Urothelium cell line (cell line): ENCODE measurements around the gene TOP2A.
"Not testable (repeated sequence)": the region's sequence is repeated elsewhere in the genome, so short reads cannot be mapped to it uniquely, and the experiment has no call there.

Source experiments
- DNase-seq: peaks from one replicate; pipeline ENCODE4 v3.0.0; 2011; ENCODE audit warnings: low spot score, mixed read lengths
- FAIRE-seq: peaks from 2 replicates; lab custom pipeline; 2011; peaks lifted over from hg19 to GRCh38; lab: Jason Lieb, UNC

The TOP2A gene

GRCh38 chr17:40399185-40399584, 18.5 kb downstream of the TOP2A start:
- FAIRE-seq (no peak), DNase-seq (peak; percentile 35)

GRCh38 chr17:40386555-40386954, 31.1 kb downstream of the TOP2A start:
- DNase-seq, FAIRE-seq: not testable (repeated sequence)

DNA sequence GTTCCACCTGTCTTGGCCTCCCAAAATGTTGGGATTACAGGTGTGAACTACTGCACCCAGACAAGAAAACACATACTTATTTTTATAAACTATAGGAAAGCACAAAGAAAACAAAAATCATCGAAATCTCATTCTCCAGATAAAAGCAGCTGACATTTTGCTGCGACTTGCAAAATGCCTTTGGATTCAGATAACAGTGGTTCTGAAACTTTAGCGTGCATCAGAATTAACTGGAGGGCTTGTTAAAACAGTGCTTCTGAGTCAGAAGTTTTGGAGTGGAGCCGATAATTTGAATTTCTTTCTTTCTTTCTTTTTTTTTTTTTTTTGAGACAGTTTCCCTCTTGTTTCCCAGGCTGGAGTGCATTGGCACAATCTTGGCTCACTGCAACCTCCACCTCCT, 35.4 kb downstream of the TOP2A start:
- DNase-seq (no peak), FAIRE-seq (no peak)

DNA sequence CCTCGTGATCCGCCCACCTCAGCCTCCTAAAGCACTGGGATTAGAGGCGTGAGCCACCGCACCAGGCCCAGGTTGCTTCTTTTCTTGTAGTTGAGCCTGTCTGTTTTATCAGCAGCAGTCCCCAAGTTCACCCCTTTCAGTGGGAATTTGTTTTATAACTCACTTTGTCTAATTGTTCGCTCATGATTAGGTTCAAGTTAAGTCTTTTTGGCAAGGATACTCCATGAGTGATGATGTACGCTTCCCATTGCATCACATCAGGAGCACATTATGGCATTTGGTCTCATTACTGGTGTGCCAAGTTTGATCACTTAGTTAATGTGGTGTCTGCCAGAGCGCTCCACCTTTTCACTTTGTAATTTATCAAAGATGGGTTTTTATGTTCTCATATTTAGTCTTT, 38.7 kb downstream of the TOP2A start:
- no peak for DNase-seq
- no peak for FAIRE-seq

DNA sequence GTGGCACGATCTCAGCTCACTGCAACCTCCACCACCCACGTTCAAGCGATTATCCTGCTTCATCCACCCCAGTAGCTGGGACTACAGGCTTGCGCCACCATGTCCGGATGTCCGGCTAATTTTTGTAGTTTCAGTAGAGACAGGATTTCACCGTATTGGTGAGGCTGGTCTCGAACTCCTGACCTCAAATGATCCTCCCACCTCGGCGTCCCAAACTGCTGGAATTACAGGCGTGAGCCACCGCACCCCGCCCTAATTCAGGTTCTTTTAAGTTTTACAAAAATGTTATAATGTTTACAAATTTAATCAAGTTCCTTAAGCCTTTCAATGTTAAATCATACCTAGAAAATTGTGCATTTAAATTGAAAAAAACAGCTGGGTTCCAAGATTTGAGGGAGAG, 39.9 kb downstream of the TOP2A start:
- FAIRE-seq = no peak

GRCh38 chr17:40376541-40376940, 41.2 kb downstream of the TOP2A start:
- not testable (repeated sequence) for FAIRE-seq, DNase-seq

More for the DNA sequence above, 39.9 kb downstream of the TOP2A start:
- no peak for DNase-seq

DNA sequence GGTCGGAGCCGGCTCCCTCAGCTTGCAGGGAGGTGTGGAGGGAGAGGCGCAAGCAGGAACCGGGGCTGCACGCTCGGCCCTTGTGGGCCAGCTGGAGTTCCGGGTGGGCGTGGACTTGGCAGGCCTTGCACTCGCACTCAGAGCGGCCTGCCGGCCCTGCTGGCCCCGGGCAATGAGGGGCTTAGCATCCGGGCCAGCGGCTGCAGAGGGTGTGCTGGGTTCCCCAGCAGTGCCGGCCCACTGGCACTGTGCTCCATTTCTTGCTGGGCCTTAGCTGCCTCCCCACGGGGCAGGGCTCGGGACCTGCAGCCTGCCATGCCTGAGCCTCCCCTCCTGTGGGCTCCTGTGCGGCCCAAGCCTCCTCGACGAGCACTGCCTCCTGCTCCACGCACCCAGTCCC, 41.9 kb downstream of the TOP2A start:
- not testable (repeated sequence) for DNase-seq, FAIRE-seq

DNA sequence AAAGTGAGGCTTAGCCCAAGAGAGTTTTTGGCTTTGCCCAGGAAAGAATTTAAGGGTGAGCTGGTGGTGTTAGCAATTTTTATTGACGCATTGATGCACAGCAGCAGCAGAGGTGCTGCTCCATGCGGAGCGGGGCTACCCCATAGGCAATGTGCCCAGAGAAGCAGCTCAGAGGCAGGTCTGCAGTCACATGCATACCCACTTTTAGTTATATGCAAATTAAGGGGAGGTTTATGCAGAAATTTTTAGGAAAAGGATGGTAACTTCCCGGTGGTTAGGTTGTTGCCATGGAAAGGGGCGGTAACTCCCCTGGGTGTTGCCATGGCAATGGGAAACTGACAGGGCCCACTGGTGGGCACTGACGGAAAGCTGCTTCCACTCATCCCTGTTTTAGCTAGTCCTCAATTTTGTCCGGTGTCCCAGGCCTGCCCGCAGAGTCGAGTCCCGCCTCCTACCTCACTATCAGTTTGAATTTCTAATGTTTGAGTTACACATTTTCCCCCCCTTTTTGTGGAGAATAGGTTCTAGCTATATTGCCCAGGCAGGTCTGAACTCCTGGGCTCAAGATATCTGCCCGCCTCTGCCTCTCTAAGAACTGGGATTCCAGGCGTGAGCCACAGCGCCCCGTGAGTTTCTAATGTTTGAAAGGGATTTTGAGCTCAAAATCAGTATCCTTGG, 42.7 kb downstream of the TOP2A start:
- DNase-seq (no peak), FAIRE-seq (no peak)

- no peak for FAIRE-seq
Measured at GRCh38 chr17:40373999-40374398, 43.7 kb downstream of the TOP2A start.

GRCh38 chr17:40373324-40373723, 44.4 kb downstream of the TOP2A start:
- FAIRE-seq = no peak
- no peak for DNase-seq

More at GRCh38 chr17:40373999-40374398, 43.7 kb downstream of the TOP2A start:
- DNase-seq = no peak

- not testable (repeated sequence) for DNase-seq, FAIRE-seq
Measured at GRCh38 chr17:40372644-40373043, 45.1 kb downstream of the TOP2A start.

- FAIRE-seq (no peak), DNase-seq (no peak)
Measured at GRCh38 chr17:40372031-40372430, 45.7 kb downstream of the TOP2A start.

GRCh38 chr17:40371261-40371929, 46.3 kb downstream of the TOP2A start:
- no peak for FAIRE-seq

GRCh38 chr17:40369923-40370322, 47.8 kb downstream of the TOP2A start:
- DNase-seq (no peak), FAIRE-seq (no peak)

More at GRCh38 chr17:40371261-40371929, 46.3 kb downstream of the TOP2A start:
- DNase-seq = peak; percentile 48

- FAIRE-seq, DNase-seq: not testable (repeated sequence)
Measured at GRCh38 chr17:40367728-40368127, 50.0 kb downstream of the TOP2A start.

- DNase-seq (peak; percentile 2), FAIRE-seq (no peak)
Measured at GRCh38 chr17:40366861-40367518, 50.7 kb downstream of the TOP2A start.

DNA sequence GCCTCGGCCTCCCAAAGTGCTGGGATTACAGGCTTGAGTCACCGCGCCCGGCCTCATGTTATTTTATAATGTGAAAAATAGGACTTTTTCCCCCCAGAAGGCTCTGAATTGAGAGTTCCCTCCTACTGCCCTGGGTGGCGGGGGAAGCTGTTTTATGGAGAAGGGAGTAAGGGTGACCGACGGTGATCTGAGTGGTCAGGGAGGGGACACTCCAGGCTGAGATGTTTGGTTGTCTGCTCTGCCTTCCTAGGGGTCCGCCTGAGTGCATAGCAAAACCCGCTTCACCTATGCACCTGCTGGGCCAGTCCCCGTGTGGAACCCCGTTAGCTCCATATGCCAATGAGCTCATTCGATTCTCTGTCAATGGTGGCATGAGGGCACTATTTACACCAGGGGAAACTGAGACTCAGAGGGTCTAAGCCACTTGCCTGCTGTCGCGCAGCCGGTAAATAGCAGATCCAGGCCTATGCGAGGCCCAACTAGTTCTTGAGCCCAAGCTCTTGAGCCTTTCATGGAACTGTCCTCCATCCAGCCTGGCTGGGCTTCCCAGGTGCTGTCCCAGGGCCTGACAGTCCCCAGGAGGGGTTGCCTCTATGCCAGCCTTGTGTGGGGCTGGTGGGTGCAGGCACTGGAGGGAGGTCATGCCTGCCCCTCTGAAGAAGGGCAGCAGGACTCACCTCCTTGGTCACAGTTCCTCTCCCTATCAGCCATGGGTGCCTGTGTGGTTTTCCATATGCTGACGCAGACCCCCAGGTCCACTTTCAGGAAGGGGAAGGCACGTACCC, 51.4 kb downstream of the TOP2A start:
- DNase-seq (peak; percentile 1), FAIRE-seq (no peak)

DNA sequence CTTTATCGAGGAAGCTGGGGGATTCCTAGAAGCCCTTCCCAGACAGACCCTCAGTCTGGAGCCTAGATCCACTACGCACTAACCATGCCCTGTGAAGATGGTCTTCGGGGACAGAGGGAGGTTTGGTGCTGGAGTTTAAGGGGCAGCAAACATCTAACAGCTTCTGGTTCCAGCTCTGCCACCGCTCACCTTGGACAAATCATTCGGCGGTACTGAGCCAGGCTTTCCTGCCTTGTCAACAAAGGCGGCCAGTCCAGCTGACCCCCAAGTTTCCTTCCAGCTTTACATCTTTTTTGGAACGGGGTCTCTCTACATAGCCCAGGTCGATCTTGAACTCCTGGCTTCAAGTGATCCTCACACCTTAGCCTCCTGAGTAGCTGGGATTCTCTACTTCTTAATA, 52.8 kb downstream of the TOP2A start:
- DNase-seq (peak; percentile 1), FAIRE-seq (no peak)

DNA sequence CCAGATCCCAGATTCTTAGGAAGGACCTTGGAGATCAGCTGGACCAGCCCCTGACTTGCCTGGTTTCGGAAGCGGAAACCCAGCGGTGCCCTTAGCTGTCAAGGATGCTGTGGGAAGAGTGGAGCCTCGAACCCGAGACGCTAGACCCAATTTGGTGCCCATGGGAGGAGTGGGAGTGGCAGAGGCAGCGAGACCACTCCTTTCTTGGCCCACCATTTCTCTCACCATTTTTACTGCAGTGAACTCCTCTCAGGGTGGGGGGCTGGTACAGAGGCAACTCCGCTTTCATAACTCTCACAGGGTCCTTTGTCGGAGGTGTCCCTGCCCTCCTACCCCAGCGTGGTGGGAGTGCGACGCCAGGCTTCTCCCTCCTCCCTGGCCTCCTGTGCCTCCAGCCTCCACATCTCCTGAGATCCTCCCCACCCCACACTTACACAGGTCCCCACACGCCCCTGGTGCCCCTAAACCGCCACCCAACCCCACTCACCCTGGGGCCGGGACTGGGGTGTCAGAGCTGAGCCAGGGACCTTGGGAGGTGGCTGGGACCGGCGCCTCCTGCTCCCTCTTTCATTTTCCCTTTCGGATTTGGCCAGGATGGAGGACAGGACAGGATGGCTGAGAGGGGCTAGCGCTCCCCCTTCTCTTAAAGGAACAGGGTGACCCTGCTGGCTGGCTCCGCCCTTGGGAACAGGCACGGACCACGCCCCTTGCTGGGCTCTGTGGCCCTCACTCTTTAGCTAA, 53.4 kb downstream of the TOP2A start, which contains the start of gene GJD3:
TSS of gene GJD3 (minus strand) at position 617 of the 741 bp plus-strand sequence. CDS start 922 bp downstream, outside the sequence.
- no peak for DNase-seq
- no peak for FAIRE-seq
